HEK293 (cell line): Measurements from ENCODE around the gene NANOS2.

Experiments used
- CTCF ChIA-PET: fragments of 350-600 bp; formaldehyde crosslinking; extraction: SDS; loops from one replicate; lab custom pipeline; 2021; ENCODE audit warnings: antibody characterized with exemption; lab: Yijun Ruan, JAX
- POLR2A ChIA-PET: fragments of 300-600 bp; formaldehyde crosslinking; extraction: SDS; loops from one replicate; lab custom pipeline; 2020; ENCODE audit warnings: antibody characterized with exemption, inconsistent platforms; lab: Yijun Ruan, JAX
- H3K27ac ChIP-seq: fragments of 200-500 bp; sonication (Bioruptor generic); 2 replicates; pipeline ENCODE4 v1.5.1; 2014; ENCODE audit warnings: low read depth, low read length, control low read depth, inconsistent platforms; ENCODE audit errors: extremely low read depth
- H3K36me3 ChIP-seq, 2 experiments: fragments of 200-500 bp in 1 of 2; sonication (Bioruptor generic) in 1 of 2; 1 replicate in 1 of 2; 2 replicates in 1 of 2; pipeline ENCODE4 v1.5.1; 2014 to 2017; ENCODE audit warnings: inconsistent platforms in 2 of 2, low read length in 2 of 2; ENCODE audit not compliant: control insufficient read depth in 2 of 2, insufficient read depth in 1 of 2
- H3K4me1 ChIP-seq: fragments of 200-500 bp; sonication (Bioruptor generic); 2 replicates; pipeline ENCODE4 v1.5.1; 2014; ENCODE audit warnings: mild to moderate bottlenecking, low read length, inconsistent platforms; ENCODE audit not compliant: control insufficient read depth, insufficient read depth
- H3K4me3 ChIP-seq: 2 replicates; pipeline ENCODE4 v1.5.1; 2011; ENCODE audit warnings: low read depth, mild to moderate bottlenecking, control low read depth, low read length, moderate library complexity
- H3K9me3 ChIP-seq: fragments of 200-500 bp; sonication (Bioruptor generic); 2 replicates; pipeline ENCODE4 v1.5.1; 2014; ENCODE audit warnings: low read depth, low read length, inconsistent platforms; ENCODE audit not compliant: control insufficient read depth, insufficient read depth
- BCL6B ChIP-seq: fragments of 450-650 bp; formaldehyde crosslinking; IDR thresholded peaks from 2 replicates; pipeline ENCODE4 v1.5.1; 2017; ENCODE audit warnings: missing biosample characterization, missing genetic modification characterization
- EGR2 ChIP-seq: fragments of 450-650 bp; formaldehyde crosslinking; IDR thresholded peaks from 2 replicates; pipeline ENCODE4 v1.5.1; 2016; ENCODE audit warnings: low read depth, missing biosample characterization, missing genetic modification characterization
- GLI4 ChIP-seq: fragments of 450-650 bp; formaldehyde crosslinking; IDR thresholded peaks from 2 replicates; pipeline ENCODE4 v1.5.1; 2016; ENCODE audit warnings: missing biosample characterization, missing genetic modification characterization
- KLF16 ChIP-seq: fragments of 450-650 bp; formaldehyde crosslinking; IDR thresholded peaks from 2 replicates; pipeline ENCODE4 v1.5.1; 2017; ENCODE audit warnings: missing biosample characterization, missing genetic modification characterization
- MEIS1 ChIP-seq: sonication (generic); formaldehyde crosslinking; IDR thresholded peaks from 2 replicates; pipeline ENCODE4 v1.8.1; 2022; ENCODE audit warnings: missing genetic modification reagents, mild to moderate bottlenecking, borderline replicate concordance
- SETDB1 ChIP-seq: IDR thresholded peaks from one replicate; pipeline ENCODE4 v1.6.1; 2017; ENCODE audit warnings: mild to moderate bottlenecking, low read length, moderate library complexity, mixed read lengths; ENCODE audit not compliant: insufficient read length
- SP3 ChIP-seq: fragments of 450-650 bp; formaldehyde crosslinking; IDR thresholded peaks from 2 replicates; pipeline ENCODE4 v1.5.1; 2016; ENCODE audit warnings: missing biosample characterization, missing genetic modification characterization
- ZBTB26 ChIP-seq: fragments of 450-650 bp; formaldehyde crosslinking; optimal IDR thresholded peaks from 2 replicates; pipeline ENCODE3; 2016; ENCODE audit warnings: missing biosample characterization, mild to moderate bottlenecking, missing genetic modification characterization
- ZFHX2 ChIP-seq: fragments of 450-650 bp; formaldehyde crosslinking; conservative IDR thresholded peaks from 2 replicates; pipeline ENCODE4 v1.5.1; 2016; ENCODE audit warnings: missing biosample characterization, missing genetic modification characterization
- ZNF121 ChIP-seq: fragments of 450-650 bp; formaldehyde crosslinking; IDR thresholded peaks from 2 replicates; pipeline ENCODE4 v1.5.1; 2016; ENCODE audit warnings: missing biosample characterization, missing genetic modification characterization
- ZNF138 ChIP-seq: fragments of 450-650 bp; formaldehyde crosslinking; IDR thresholded peaks from 2 replicates; pipeline ENCODE4 v1.5.1; 2016; ENCODE audit warnings: missing biosample characterization, missing genetic modification characterization, borderline replicate concordance
- ZNF148 ChIP-seq: fragments of 450-650 bp; formaldehyde crosslinking; IDR thresholded peaks from 2 replicates; pipeline ENCODE4 v1.5.0; 2017; ENCODE audit warnings: missing biosample characterization, missing genetic modification characterization, borderline replicate concordance
- ZNF16 ChIP-seq: fragments of 450-650 bp; formaldehyde crosslinking; IDR thresholded peaks from 2 replicates; pipeline ENCODE4 v1.5.1; 2016; ENCODE audit warnings: low read depth, missing biosample characterization, missing genetic modification characterization
- ZNF223 ChIP-seq: fragments of 450-650 bp; formaldehyde crosslinking; IDR thresholded peaks from 2 replicates; pipeline ENCODE4 v1.5.1; 2016; ENCODE audit warnings: missing biosample characterization, missing genetic modification characterization
- ZNF311 ChIP-seq: fragments of 450-650 bp; formaldehyde crosslinking; IDR thresholded peaks from 2 replicates; pipeline ENCODE4 v1.5.1; 2017; ENCODE audit warnings: missing biosample characterization, missing genetic modification characterization, borderline replicate concordance
- ZNF354C ChIP-seq: fragments of 450-650 bp; formaldehyde crosslinking; IDR thresholded peaks from 2 replicates; pipeline ENCODE4 v1.5.1; 2016; ENCODE audit warnings: missing biosample characterization, missing genetic modification characterization, low read depth, borderline replicate concordance
- ZNF394 ChIP-seq: fragments of 450-650 bp; formaldehyde crosslinking; IDR thresholded peaks from 2 replicates; pipeline ENCODE4 v1.5.1; 2016; ENCODE audit warnings: missing biosample characterization, missing genetic modification characterization, mild to moderate bottlenecking, moderate library complexity, borderline replicate concordance
- ZNF404 ChIP-seq: fragments of 450-650 bp; formaldehyde crosslinking; IDR thresholded peaks from 2 replicates; pipeline ENCODE4 v1.5.1; 2017; ENCODE audit warnings: missing biosample characterization, missing genetic modification characterization
- ZNF548 ChIP-seq: fragments of 450-650 bp; formaldehyde crosslinking; IDR thresholded peaks from 2 replicates; pipeline ENCODE4 v1.5.1; 2016; ENCODE audit warnings: missing biosample characterization, missing genetic modification characterization
- ZNF624 ChIP-seq: fragments of 450-650 bp; formaldehyde crosslinking; IDR thresholded peaks from 2 replicates; pipeline ENCODE4 v1.5.1; 2017; ENCODE audit warnings: missing biosample characterization, missing genetic modification characterization
- ZNF670 ChIP-seq: fragments of 450-650 bp; formaldehyde crosslinking; IDR thresholded peaks from 2 replicates; pipeline ENCODE4 v1.5.1; 2016; ENCODE audit warnings: missing biosample characterization, missing genetic modification characterization, low read depth
- ZNF768 ChIP-seq: fragments of 450-650 bp; formaldehyde crosslinking; IDR thresholded peaks from 2 replicates; pipeline ENCODE4 v1.5.1; 2018; ENCODE audit warnings: missing biosample characterization, mild to moderate bottlenecking, missing genetic modification characterization
- ZNF830 ChIP-seq: fragments of 450-650 bp; IDR thresholded peaks from 2 replicates; pipeline ENCODE4 v1.5.0; 2018; ENCODE audit warnings: missing biosample characterization, missing genetic modification characterization, low read depth, mild to moderate bottlenecking, moderate library complexity
- ZNF843 ChIP-seq: fragments of 450-650 bp; formaldehyde crosslinking; IDR thresholded peaks from 2 replicates; pipeline ENCODE4 v1.5.1; 2016; ENCODE audit warnings: missing biosample characterization, missing genetic modification characterization
- ZSCAN23 ChIP-seq: fragments of 450-650 bp; formaldehyde crosslinking; IDR thresholded peaks from 2 replicates; pipeline ENCODE4 v1.5.1; 2016; ENCODE audit warnings: missing biosample characterization, missing genetic modification characterization

Gene NANOS2

GRCh38 chr19:45913874-45914830 is at the start of gene NANOS2:
NANOS2 (minus strand) TSS chr19:45914778; CDS start chr19:45914693, 85 bp downstream.
- H3K9me3 ChIP-seq = no peaks in the 10 kb centered on the region
- 0 out of 2 replicates have a peak, but pooled peaks have one; percentile 22 for TF ChIP-seq EGR2
- TF ChIP-seq ZNF768 (tag by site-specific recombination) = 0 out of 2 replicates have a peak, but pooled peaks have one; percentile 28
- TF ChIP-seq ZSCAN23 (tag by site-specific recombination) = no peak
- peak; percentile 31; the same call in 1 of the 2 replicates for TF ChIP-seq ZFHX2 (tag by site-specific recombination)
- ChIA-PET CTCF (interaction anchor here (0.6 to 1.0 kb wide), 3 partner anchors 33 to 1538 kb away, joined by 3 read pairs; no protein-coding TSS in a partner anchor), POLR2A (interaction anchor here (0.6 to 1.6 kb wide), 3 partner anchors 11 to 31 kb away, joined by 3 to 10 read pairs (median 6); partner anchors contain the start of genes IRF2BP1 and MYPOP)
- H3K27ac ChIP-seq = no peak within 1 kb of the TSS
- H3K4me1 ChIP-seq = no peaks in the 10 kb centered on the region
- no peaks in the 10 kb centered on the region for H3K36me3 ChIP-seq
- no peak within 1 kb of the TSS for H3K4me3 ChIP-seq

GRCh38 chr19:45962021-45962420 is 47.4 kb upstream of the NANOS2 start:
- H3K4me1 ChIP-seq = no peaks in the 10 kb centered on the region
- no peak overlapping the region for H3K27ac ChIP-seq
- H3K4me3 ChIP-seq = no peak overlapping the region
- no peaks in the 10 kb centered on the region for H3K9me3 ChIP-seq
- ChIA-PET CTCF (interaction anchor here (0.5 to 1.1 kb wide), 2 partner anchors 18 to 60 kb away, joined by 3 to 5 read pairs; partner anchors contain the start of gene MYPOP), POLR2A (no interaction called here)
- TF ChIP-seq BCL6B (tag by site-specific recombination) (no peak), ZNF830 (tag by site-specific recombination) (no peak), ZBTB26 (tag by site-specific recombination) (no peak), ZNF121 (tag by site-specific recombination) (no peak), SP3 (no peak), ZNF223 (tag by site-specific recombination) (no peak), ZNF16 (tag by site-specific recombination) (no peak), ZNF394 (tag by site-specific recombination) (no peak), ZNF670 (no peak), GLI4 (no peak), ZNF138 (no peak), ZNF404 (tag by site-specific recombination) (no peak), ZNF311 (tag by site-specific recombination) (no peak)
- H3K36me3 ChIP-seq = peaks cover 0 to 12% of the 10 kb centered on the region in 2 experiments; a peak in 1 of 3 replicates

GRCh38 chr19:45960595-45961235 is 46.1 kb upstream of the NANOS2 start:
- ChIA-PET POLR2A (interaction anchor here (1.5 kb wide), 1 partner anchor 35 kb away, joined by 6 read pairs; the partner anchor contains the start of gene CCDC61), CTCF (interaction anchor here (0.6 to 1.0 kb wide), 3 partner anchors 8 to 27 kb away, joined by 3 read pairs; no protein-coding TSS in a partner anchor)
- Histone ChIP-seq H3K9me3 (no peaks in the 10 kb centered on the region), H3K36me3 (peaks cover 0 to 12% of the 10 kb centered on the region in 2 experiments; a peak in 1 of 3 replicates), H3K4me3 (no peak overlapping the region), H3K4me1 (no peaks in the 10 kb centered on the region), H3K27ac (no peak overlapping the region)
- TF ChIP-seq ZNF548 = no peak
- TF ChIP-seq KLF16 (tag by site-specific recombination) = no peak
- no peak for TF ChIP-seq ZNF148
- no peak for TF ChIP-seq ZNF624 (tag by site-specific recombination)
- TF ChIP-seq ZNF354C (tag by site-specific recombination) = no peak
- TF ChIP-seq SETDB1 = no peak
- TF ChIP-seq ZNF843 (tag by site-specific recombination) = no peak
- TF ChIP-seq GLI4 = no peak
- no peak for TF ChIP-seq MEIS1 (CRISPR knock-in tag)
